ENCODE data around the gene C1QBP.

DNA sequence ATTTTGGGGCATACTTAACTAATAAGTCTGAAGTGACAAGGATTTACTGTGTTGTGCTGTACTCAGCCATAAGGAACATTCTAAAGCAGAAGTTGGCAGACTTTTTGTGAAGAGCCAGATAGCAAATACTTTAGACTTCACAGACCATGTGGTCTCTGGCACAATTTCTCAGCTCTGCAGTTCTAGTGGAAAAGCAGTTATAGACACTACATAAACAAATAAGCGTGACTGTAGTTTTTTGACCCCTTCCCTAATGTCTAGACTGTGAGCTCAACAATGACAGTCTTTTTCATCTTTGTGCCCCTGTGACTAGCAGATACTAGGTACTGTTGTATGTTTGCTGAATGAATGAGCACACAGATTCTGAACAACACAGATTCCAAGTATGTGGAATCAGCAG is 14.0 kb downstream of the C1QBP start:
- TF ChIP-seq SMC3 (IDR thresholded peaks at IDR 0.05; ENCODE audit: low read depth, low read length) (no peak), MXI1 (IDR thresholded peaks at IDR 0.05; ENCODE audit: borderline replicate concordance, low read depth, low read length) (peak; percentile 40; the same call in 1 of the 2 replicates), POLR2A (IDR thresholded peaks at IDR 0.05; ENCODE audit: low read depth, low read length) (no peak), MAFK (IDR thresholded peaks at IDR 0.05; ENCODE audit: low read depth, low read length) (no peak), BHLHE40 (IDR thresholded peaks at IDR 0.05; ENCODE audit: low read depth, low read length) (0 out of 2 replicates have a peak, but pooled peaks have one; percentile 10), RAD21 (IDR thresholded peaks at IDR 0.05; ENCODE audit: low read length) (no peak)
- TF ChIP-seq, protein P1, sequence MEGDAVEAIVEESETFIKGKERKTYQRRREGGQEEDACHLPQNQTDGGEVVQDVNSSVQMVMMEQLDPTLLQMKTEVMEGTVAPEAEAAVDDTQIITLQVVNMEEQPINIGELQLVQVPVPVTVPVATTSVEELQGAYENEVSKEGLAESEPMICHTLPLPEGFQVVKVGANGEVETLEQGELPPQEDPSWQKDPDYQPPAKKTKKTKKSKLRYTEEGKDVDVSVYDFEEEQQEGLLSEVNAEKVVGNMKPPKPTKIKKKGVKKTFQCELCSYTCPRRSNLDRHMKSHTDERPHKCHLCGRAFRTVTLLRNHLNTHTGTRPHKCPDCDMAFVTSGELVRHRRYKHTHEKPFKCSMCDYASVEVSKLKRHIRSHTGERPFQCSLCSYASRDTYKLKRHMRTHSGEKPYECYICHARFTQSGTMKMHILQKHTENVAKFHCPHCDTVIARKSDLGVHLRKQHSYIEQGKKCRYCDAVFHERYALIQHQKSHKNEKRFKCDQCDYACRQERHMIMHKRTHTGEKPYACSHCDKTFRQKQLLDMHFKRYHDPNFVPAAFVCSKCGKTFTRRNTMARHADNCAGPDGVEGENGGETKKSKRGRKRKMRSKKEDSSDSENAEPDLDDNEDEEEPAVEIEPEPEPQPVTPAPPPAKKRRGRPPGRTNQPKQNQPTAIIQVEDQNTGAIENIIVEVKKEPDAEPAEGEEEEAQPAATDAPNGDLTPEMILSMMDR (conservative IDR thresholded peaks at IDR 0.05; ENCODE audit: low read depth, low read length): no peak
